ENCODE results near the gene PIM3. TPM values are rescaled to one million over a fixed set of nuclear protein-coding genes. Genes with fewer than 3 reads are reported as not detected.

PIM3 gene
- polyA plus RNA-seq, 1 experiment, result 8.3 TPM

DNA sequence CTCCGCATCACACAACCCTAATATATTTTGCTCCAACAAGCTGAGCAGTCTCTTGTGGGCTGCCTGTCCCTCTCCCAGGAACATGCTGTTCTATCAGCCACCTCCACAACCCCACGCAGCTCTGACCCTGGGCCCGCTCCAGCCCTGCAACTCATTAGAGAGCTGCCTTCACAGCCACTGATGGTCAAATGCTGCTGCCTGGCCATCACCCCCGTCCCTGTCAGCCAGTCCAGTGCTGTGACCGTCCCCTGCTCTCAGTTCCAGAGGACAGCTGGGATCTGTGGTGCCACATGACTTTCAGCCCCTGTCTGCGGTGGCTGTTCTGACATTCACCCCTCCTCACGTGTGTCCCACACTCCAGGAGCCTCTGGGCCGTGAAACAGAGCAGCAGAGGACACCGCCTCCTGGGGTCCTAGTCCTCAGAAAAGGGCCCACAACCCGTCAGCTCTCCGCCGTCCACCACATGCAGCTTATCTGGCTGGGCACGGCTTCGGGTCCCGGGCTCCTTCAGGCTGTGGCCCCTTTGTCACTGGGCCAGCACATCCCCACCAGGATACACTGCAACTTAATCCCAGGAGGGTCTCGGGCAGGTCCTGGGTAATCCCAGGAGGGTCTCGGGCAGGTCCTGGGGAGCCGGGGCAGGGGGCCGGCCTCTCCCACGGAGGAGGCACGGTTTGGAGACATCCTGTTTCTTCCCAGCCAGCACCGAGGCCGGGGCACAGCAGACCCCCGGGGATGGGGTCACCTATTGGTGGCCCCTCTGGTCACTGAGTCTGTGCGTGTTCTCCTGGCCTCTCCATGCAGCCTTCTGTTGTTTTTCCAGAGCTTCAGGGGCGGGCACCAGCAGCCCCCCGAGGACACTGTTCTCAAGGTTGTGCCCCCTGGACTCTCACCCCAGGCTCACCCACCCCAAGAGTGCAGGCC, 27.1 kb upstream of the PIM3 start:
- TF ChIP-seq CTCF (IDR thresholded peaks at IDR 0.05; ENCODE audit: insufficient read depth, low read depth, low read length), result no peak
- ChIA-PET CTCF (interaction anchor here (0.5 to 5.0 kb wide), 10 partner anchors 13 to 165 kb away, joined by 3 to 103 read pairs (median 4); partner anchors contain the start of gene PIM3), POLR2A (no interaction called here)
- no peak for DNase-seq (ENCODE audit: low read depth)
- Histone ChIP-seq H3K27me3 (ENCODE audit: control insufficient read depth, insufficient read depth, low read length) (no peaks in the 10 kb centered on the region), H3K4me3 (ENCODE audit: low read depth, low read length) (no peak overlapping the region), H3K36me3 (ENCODE audit: control insufficient read depth, insufficient read depth, low read length) (no peaks in the 10 kb centered on the region)

- Histone ChIP-seq H3K4me3 (ENCODE audit: low read depth, low read length) (peak overlapping the region; percentile 57), H3K36me3 (ENCODE audit: control insufficient read depth, insufficient read depth, low read length) (no peaks in the 10 kb centered on the region), H3K27me3 (ENCODE audit: control insufficient read depth, insufficient read depth, low read length) (no peaks in the 10 kb centered on the region)
- DNase-seq (ENCODE audit: low read depth), result no peak
- TF ChIP-seq CTCF (IDR thresholded peaks at IDR 0.05; ENCODE audit: insufficient read depth, low read depth, low read length), result no peak
- CTCF ChIA-PET, result interaction anchor here (5.0 kb wide), 1 partner anchor 96 kb away, joined by 103 read pairs; no protein-coding TSS in a partner anchor
- POLR2A ChIA-PET, result no interaction called here
Observed at GRCh38 chr22:49934160-49934890, 26.2 kb upstream of the PIM3 start.

- ChIA-PET POLR2A (no interaction called here), CTCF (no interaction called here)
- Histone ChIP-seq H3K36me3 (ENCODE audit: control insufficient read depth, insufficient read depth, low read length) (no peaks in the 10 kb centered on the region), H3K27me3 (ENCODE audit: control insufficient read depth, insufficient read depth, low read length) (no peaks in the 10 kb centered on the region), H3K4me3 (ENCODE audit: low read depth, low read length) (peak overlapping the region; percentile 57)
- TF ChIP-seq CTCF (IDR thresholded peaks at IDR 0.05; ENCODE audit: insufficient read depth, low read depth, low read length), result no peak
- no peak for DNase-seq (ENCODE audit: low read depth)
Observed at GRCh38 chr22:49934891-49935557, 25.5 kb upstream of the PIM3 start.

- H3K36me3 ChIP-seq (ENCODE audit: control insufficient read depth, insufficient read depth, low read length), result no peaks in the 10 kb centered on the region
- H3K27me3 ChIP-seq (ENCODE audit: control insufficient read depth, insufficient read depth, low read length), result no peaks in the 10 kb centered on the region
- ChIA-PET POLR2A (interaction anchor here (0.8 to 1.0 kb wide), 2 partner anchors 16 to 27 kb away, joined by 3 read pairs; no protein-coding TSS in a partner anchor), CTCF (interaction anchor here (0.7 kb wide), 1 partner anchor 33 kb away, joined by 3 read pairs; no protein-coding TSS in a partner anchor)
- DNase-seq (ENCODE audit: low read depth), result no peak
- peak overlapping the region; percentile 57 for H3K4me3 ChIP-seq (ENCODE audit: low read depth, low read length)
- no peak for TF ChIP-seq CTCF (IDR thresholded peaks at IDR 0.05; ENCODE audit: insufficient read depth, low read depth, low read length)
Observed at GRCh38 chr22:49935561-49935960, 25.0 kb upstream of the PIM3 start.
